Liver (tissue), 10 donors: ENCODE results near the gene CA9. TPM values are rescaled to one million over a fixed set of nuclear protein-coding genes. Genes with fewer than 3 reads are reported as not detected.

Source experiments
- DNase-seq: peaks from one replicate; pipeline ENCODE4 v3.0.0-alpha.2; 2017; ENCODE audit warnings: low spot score
- H3K27ac ChIP-seq, 2 donors: one replicate each; pipeline ENCODE4 v1.7.0; 2013; ENCODE audit warnings: inconsistent platforms in 2 of 2, low read length in 2 of 2, control low read depth in 1 of 2, low read depth in 1 of 2, mild to moderate bottlenecking in 1 of 2
- H3K27me3 ChIP-seq, 4 donors: one replicate each; pipeline versions ENCODE4 v1.6.1 to v1.7.0; 2013; ENCODE audit warnings: low read length in 3 of 4, inconsistent platforms in 1 of 4, mild to moderate bottlenecking in 1 of 4, moderate library complexity in 1 of 4; ENCODE audit not compliant: control insufficient read depth in 4 of 4, insufficient read depth in 4 of 4
- H3K36me3 ChIP-seq, 4 donors: one replicate each; pipeline versions ENCODE4 v1.6.1 to v1.7.0; 2013; ENCODE audit warnings: low read length in 3 of 4, mild to moderate bottlenecking in 3 of 4, low read depth in 1 of 4, moderate library complexity in 1 of 4; ENCODE audit not compliant: control insufficient read depth in 4 of 4, insufficient read depth in 3 of 4
- H3K4me1 ChIP-seq, 4 donors: one replicate each; pipeline versions ENCODE4 v1.6.1 to v1.7.0; 2013; ENCODE audit warnings: low read length in 3 of 4, mild to moderate bottlenecking in 3 of 4, moderate library complexity in 1 of 4; ENCODE audit not compliant: control insufficient read depth in 4 of 4, insufficient read depth in 4 of 4
- H3K4me3 ChIP-seq, 3 donors: one replicate each; pipeline versions ENCODE4 v1.6.1 to v1.7.0; 2013; ENCODE audit warnings: low read length in 3 of 3, control low read depth in 1 of 3, low read depth in 1 of 3, mild to moderate bottlenecking in 1 of 3
- H3K9ac ChIP-seq, 2 donors: one replicate each; pipeline ENCODE4 v1.7.0; 2013; ENCODE audit warnings: low read length in 2 of 2, mild to moderate bottlenecking in 2 of 2, moderate library complexity in 2 of 2, control low read depth in 1 of 2, low read depth in 1 of 2
- H3K9me3 ChIP-seq, 4 donors: one replicate each; pipeline versions ENCODE4 v1.6.1 to v1.7.0; 2013; ENCODE audit warnings: low read length in 3 of 4; ENCODE audit not compliant: control insufficient read depth in 4 of 4
- EGR1 ChIP-seq, 2 donors: IDR thresholded peaks; 2 replicates each; pipeline ENCODE4 v1.6.1; 2016 to 2018; ENCODE audit warnings: antibody characterized with exemption in 2 of 2, low read depth in 2 of 2
- FOXA1 ChIP-seq: IDR thresholded peaks from 2 replicates; pipeline ENCODE4 v1.6.1; 2016; ENCODE audit warnings: antibody characterized with exemption
- HNF4A ChIP-seq, 2 donors: conservative IDR thresholded peaks; 2 replicates each; pipeline ENCODE4 v1.6.1; 2016; ENCODE audit warnings: antibody characterized with exemption in 2 of 2, mild to moderate bottlenecking in 2 of 2
- JUND ChIP-seq, 2 donors: IDR thresholded peaks; 2 replicates each; pipeline ENCODE4 v1.6.1; 2016; ENCODE audit warnings: antibody characterized with exemption in 2 of 2
- RAD21 ChIP-seq, 2 donors: IDR thresholded peaks; 2 replicates each; pipeline ENCODE4 v1.6.1; 2016; ENCODE audit warnings: antibody characterized with exemption in 2 of 2, mild to moderate bottlenecking in 2 of 2
- RXRA ChIP-seq, 2 donors: IDR thresholded peaks; 2 replicates each; pipeline ENCODE4 v1.6.1; 2017 to 2018; ENCODE audit warnings: antibody characterized with exemption in 2 of 2, mild to moderate bottlenecking in 1 of 2
- SP1 ChIP-seq: IDR thresholded peaks from 2 replicates; pipeline ENCODE4 v1.6.1; 2018; ENCODE audit warnings: antibody characterized with exemption, mild to moderate bottlenecking
- TAF1 ChIP-seq: conservative IDR thresholded peaks from 2 replicates; pipeline ENCODE4 v1.6.1; 2016; ENCODE audit warnings: antibody characterized with exemption, mild to moderate bottlenecking
- YY1 ChIP-seq: IDR thresholded peaks from 2 replicates; pipeline ENCODE4 v1.6.1; 2016; ENCODE audit warnings: antibody characterized with exemption, mild to moderate bottlenecking
- WGBS: extraction: QIAGEN DNeasy Blood & Tissue Kit; methylation state at CpG from one replicate; pipeline ENCODE4 v1.1.7; 2013; 5-methylcytosine and 5-hydroxymethylcytosine counted together
- polyA plus RNA-seq, 2 donors: library from polyadenylated mRNA; stranded (reverse) in 1 of 2; unstranded in 1 of 2; fragments of 200-250 nt in 1 of 2; fragments of >200 nt in 1 of 2; fragmentation: Nextera tagmentation in 1 of 2; extraction: Ambion mirVana in 1 of 2; gene quantifications; one replicate each; pipeline versions ENCODE4 v1.2.1 to v1.2.3, GENCODE V29; 2013 to 2015
- small RNA-seq: library from RNA; depleted of rRNA; stranded (forward); fragments of <200 nt; gene quantifications from one replicate; pipeline ENCODE3, GENCODE V24; 2014
- total RNA-seq, 2 donors: library from RNA; depleted of rRNA; stranded (reverse); fragments of >200 nt; gene quantifications; one replicate each; pipeline ENCODE4 v1.2.3, GENCODE V29; 2014
- TF ChIP-seq, protein P1 (sequence below): IDR thresholded peaks from 2 replicates; pipeline ENCODE4 v1.6.1; 2016; ENCODE audit warnings: antibody characterized with exemption, mild to moderate bottlenecking
- TF ChIP-seq, protein P2 (sequence below): IDR thresholded peaks from 2 replicates; pipeline ENCODE4 v1.6.1; 2016; ENCODE audit warnings: antibody characterized with exemption
- donor health status: healthy.
- donor health status: healthy.
- donor health status: healthy.
- donor health status: healthy.
- donor health status: healthy.

Gene CA9
- total and polyA plus RNA-seq, 4 donors = 0.47 to 2.2 (median 0.80) TPM

DNA sequence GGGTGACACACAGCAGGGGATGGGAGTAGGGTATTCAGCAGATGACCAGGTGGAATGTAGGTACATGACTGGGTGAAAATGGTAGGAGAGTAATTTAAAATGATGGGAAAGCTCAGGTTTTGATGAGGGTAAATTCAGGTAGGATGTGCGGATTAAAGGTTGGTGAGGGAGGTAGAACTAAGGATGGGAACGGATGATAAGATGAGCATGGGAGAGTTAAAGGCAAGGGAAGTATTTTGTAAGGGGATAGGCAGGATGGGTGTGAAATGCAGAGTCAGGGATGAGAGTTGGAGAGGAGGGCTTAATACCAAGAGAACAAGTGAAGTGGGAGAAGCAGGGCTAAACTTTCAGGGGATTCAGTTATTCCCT, 56.7 kb downstream of the CA9 start:
- peaks cover 0 to 8% (median 2%) of the 10 kb centered on the region in 4 donors for H3K36me3 ChIP-seq
- peak overlapping the region; percentile 25 to 96 for H3K9ac ChIP-seq
- WGBS = 77% methylated on average over 2 of the region's 2 CpGs
- TF ChIP-seq, protein P1, sequence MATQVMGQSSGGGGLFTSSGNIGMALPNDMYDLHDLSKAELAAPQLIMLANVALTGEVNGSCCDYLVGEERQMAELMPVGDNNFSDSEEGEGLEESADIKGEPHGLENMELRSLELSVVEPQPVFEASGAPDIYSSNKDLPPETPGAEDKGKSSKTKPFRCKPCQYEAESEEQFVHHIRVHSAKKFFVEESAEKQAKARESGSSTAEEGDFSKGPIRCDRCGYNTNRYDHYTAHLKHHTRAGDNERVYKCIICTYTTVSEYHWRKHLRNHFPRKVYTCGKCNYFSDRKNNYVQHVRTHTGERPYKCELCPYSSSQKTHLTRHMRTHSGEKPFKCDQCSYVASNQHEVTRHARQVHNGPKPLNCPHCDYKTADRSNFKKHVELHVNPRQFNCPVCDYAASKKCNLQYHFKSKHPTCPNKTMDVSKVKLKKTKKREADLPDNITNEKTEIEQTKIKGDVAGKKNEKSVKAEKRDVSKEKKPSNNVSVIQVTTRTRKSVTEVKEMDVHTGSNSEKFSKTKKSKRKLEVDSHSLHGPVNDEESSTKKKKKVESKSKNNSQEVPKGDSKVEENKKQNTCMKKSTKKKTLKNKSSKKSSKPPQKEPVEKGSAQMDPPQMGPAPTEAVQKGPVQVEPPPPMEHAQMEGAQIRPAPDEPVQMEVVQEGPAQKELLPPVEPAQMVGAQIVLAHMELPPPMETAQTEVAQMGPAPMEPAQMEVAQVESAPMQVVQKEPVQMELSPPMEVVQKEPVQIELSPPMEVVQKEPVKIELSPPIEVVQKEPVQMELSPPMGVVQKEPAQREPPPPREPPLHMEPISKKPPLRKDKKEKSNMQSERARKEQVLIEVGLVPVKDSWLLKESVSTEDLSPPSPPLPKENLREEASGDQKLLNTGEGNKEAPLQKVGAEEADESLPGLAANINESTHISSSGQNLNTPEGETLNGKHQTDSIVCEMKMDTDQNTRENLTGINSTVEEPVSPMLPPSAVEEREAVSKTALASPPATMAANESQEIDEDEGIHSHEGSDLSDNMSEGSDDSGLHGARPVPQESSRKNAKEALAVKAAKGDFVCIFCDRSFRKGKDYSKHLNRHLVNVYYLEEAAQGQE = no peak
- no peak for TF ChIP-seq TAF1
- no peak for TF ChIP-seq RAD21 (IDR thresholded peaks at IDR 0.05)
- no peak for TF ChIP-seq EGR1 (IDR thresholded peaks at IDR 0.05; ENCODE audit: low read depth in 2 of 2)
- TF ChIP-seq YY1 = no peak
- TF ChIP-seq, protein P2, sequence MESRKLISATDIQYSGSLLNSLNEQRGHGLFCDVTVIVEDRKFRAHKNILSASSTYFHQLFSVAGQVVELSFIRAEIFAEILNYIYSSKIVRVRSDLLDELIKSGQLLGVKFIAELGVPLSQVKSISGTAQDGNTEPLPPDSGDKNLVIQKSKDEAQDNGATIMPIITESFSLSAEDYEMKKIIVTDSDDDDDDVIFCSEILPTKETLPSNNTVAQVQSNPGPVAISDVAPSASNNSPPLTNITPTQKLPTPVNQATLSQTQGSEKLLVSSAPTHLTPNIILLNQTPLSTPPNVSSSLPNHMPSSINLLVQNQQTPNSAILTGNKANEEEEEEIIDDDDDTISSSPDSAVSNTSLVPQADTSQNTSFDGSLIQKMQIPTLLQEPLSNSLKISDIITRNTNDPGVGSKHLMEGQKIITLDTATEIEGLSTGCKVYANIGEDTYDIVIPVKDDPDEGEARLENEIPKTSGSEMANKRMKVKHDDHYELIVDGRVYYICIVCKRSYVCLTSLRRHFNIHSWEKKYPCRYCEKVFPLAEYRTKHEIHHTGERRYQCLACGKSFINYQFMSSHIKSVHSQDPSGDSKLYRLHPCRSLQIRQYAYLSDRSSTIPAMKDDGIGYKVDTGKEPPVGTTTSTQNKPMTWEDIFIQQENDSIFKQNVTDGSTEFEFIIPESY = no peak
- TF ChIP-seq RXRA (IDR thresholded peaks at IDR 0.05) = no peak
- TF ChIP-seq SP1 = no peak
- TF ChIP-seq JUND (IDR thresholded peaks at IDR 0.05) = no peak
- TF ChIP-seq FOXA1 = no peak
- TF ChIP-seq HNF4A (conservative IDR thresholded peaks at IDR 0.05) = no peak
- no peak for DNase-seq
- H3K27ac ChIP-seq = peak overlapping the region; percentile 95 to 98
- H3K4me1 ChIP-seq = peaks cover 21 to 64% (median 56%) of the 10 kb centered on the region in 4 donors
- peak overlapping the region; percentile 75 to 91 (median 85) for H3K4me3 ChIP-seq
- H3K27me3 ChIP-seq = no peaks in the 10 kb centered on the region
- H3K9me3 ChIP-seq = no peaks in the 10 kb centered on the region

Small RNA genes within 50 kb of the gene (small RNA-seq; reads per million reads assigned to genes)
- gene RMRP (not detected), gene RN7SL22P (not detected)

Other genes starting within 250 kb of the CA9 start
- gene RUSC2, start 183.8 kb upstream of the CA9 start, total RNA-seq = 1 to 10 TPM; 2.1 to 6.3 TPM
- 1 to 10 TPM; 3.2 to 5.4 TPM for gene RUSC2, start 183.8 kb upstream of the CA9 start, polyA plus RNA-seq
- 1 to 10 TPM; 3.9 to 9.8 TPM for gene TESK1, start 68.7 kb upstream of the CA9 start, total RNA-seq
- gene TESK1, start 68.7 kb upstream of the CA9 start, polyA plus RNA-seq = 10 to 100 TPM in 1 of 2 donors, 1 to 10 TPM in 1; 3.7 to 12.5 TPM
- 1 to 10 TPM; 4.7 to 5.7 TPM for gene CD72, start 55.5 kb upstream of the CA9 start, total RNA-seq
- gene CD72, start 55.5 kb upstream of the CA9 start, polyA plus RNA-seq = 1 to 10 TPM; 2.0 to 2.2 TPM
- gene SIT1, start 23.0 kb upstream of the CA9 start, total RNA-seq = 1 to 10 TPM in 1 of 2 donors, under 1 TPM in 1; 0.25 to 1.1 TPM
- gene SIT1, start 23.0 kb upstream of the CA9 start, polyA plus RNA-seq = under 1 TPM; 0.17 to 0.44 TPM
- gene RMRP, start 15.9 kb upstream of the CA9 start, total RNA-seq = over 10,000 TPM in 1 of 2 donors, 1,000 to 10,000 TPM in 1; 5,304 to 67,037 TPM
- 10 to 100 TPM in 1 of 2 donors, 1 to 10 TPM in 1; 5.3 to 50.9 TPM for gene RMRP, start 15.9 kb upstream of the CA9 start, polyA plus RNA-seq
- gene CCDC107, start 15.6 kb upstream of the CA9 start, total RNA-seq = 1 to 10 TPM; 5.4 to 6.7 TPM
- gene CCDC107, start 15.6 kb upstream of the CA9 start, polyA plus RNA-seq = 10 to 100 TPM; 14.2 to 20.2 TPM
- gene ARHGEF39, start 8.7 kb upstream of the CA9 start, total RNA-seq = 1 to 10 TPM in 1 of 2 donors, under 1 TPM in 1; under 0.01 to 7.4 TPM
- under 1 TPM; 0.74 TPM for gene ARHGEF39, start 8.7 kb upstream of the CA9 start, polyA plus RNA-seq
- 10 to 100 TPM in 1 of 2 donors, 1 to 10 TPM in 1; 4.3 to 23.7 TPM for gene TPM2, start 16.0 kb downstream of the CA9 start, total RNA-seq
- 10 to 100 TPM in 1 of 2 donors, 1 to 10 TPM in 1; 4.2 to 31.4 TPM for gene TPM2, start 16.0 kb downstream of the CA9 start, polyA plus RNA-seq
- gene TLN1, start 58.3 kb downstream of the CA9 start, total RNA-seq = 100 to 1,000 TPM; 149 to 184 TPM
- gene TLN1, start 58.3 kb downstream of the CA9 start, polyA plus RNA-seq = 100 to 1,000 TPM in 1 of 2 donors, 10 to 100 TPM in 1; 24.5 to 102 TPM
- gene CREB3, start 58.7 kb downstream of the CA9 start, total RNA-seq = 10 to 100 TPM in 1 of 2 donors, 1 to 10 TPM in 1; 9.2 to 21.3 TPM
- 10 to 100 TPM; 14.9 to 21.4 TPM for gene CREB3, start 58.7 kb downstream of the CA9 start, polyA plus RNA-seq
- 10 to 100 TPM; 24.1 to 65.3 TPM for gene GBA2, start 75.3 kb downstream of the CA9 start, total RNA-seq
- 10 to 100 TPM; 24.5 to 27.1 TPM for gene GBA2, start 75.3 kb downstream of the CA9 start, polyA plus RNA-seq
- 10 to 100 TPM in 1 of 2 donors, 1 to 10 TPM in 1; 5.1 to 10.7 TPM for gene RGP1, start 75.4 kb downstream of the CA9 start, total RNA-seq
- gene RGP1, start 75.4 kb downstream of the CA9 start, polyA plus RNA-seq = 1 to 10 TPM; 2.6 to 6.6 TPM
- gene MSMP, start 80.3 kb downstream of the CA9 start, total RNA-seq = not detected
- gene MSMP, start 80.3 kb downstream of the CA9 start, polyA plus RNA-seq = not detected
- gene NPR2, start 117.7 kb downstream of the CA9 start, total RNA-seq = 10 to 100 TPM in 1 of 2 donors, 1 to 10 TPM in 1; 9.4 to 17.1 TPM
- 10 to 100 TPM in 1 of 2 donors, 1 to 10 TPM in 1; 8.6 to 13.0 TPM for gene NPR2, start 117.7 kb downstream of the CA9 start, polyA plus RNA-seq
- under 1 TPM; 0.25 to 0.56 TPM for gene SPAG8, start 138.3 kb downstream of the CA9 start, total RNA-seq
- under 1 TPM; 0.14 TPM for gene SPAG8, start 138.3 kb downstream of the CA9 start, polyA plus RNA-seq
- gene HINT2, start 141.1 kb downstream of the CA9 start, total RNA-seq = 10 to 100 TPM; 34.3 to 35.0 TPM
- 100 to 1,000 TPM; 117 to 176 TPM for gene HINT2, start 141.1 kb downstream of the CA9 start, polyA plus RNA-seq
- gene FAM221B, start 154.8 kb downstream of the CA9 start, total RNA-seq = not detected
- gene FAM221B, start 154.8 kb downstream of the CA9 start, polyA plus RNA-seq = under 1 TPM in 1 of 2 donors, not detected in 1; 0.35 TPM
- 1 to 10 TPM; 3.1 to 5.4 TPM for gene TMEM8B, start 155.3 kb downstream of the CA9 start, total RNA-seq
- gene TMEM8B, start 155.3 kb downstream of the CA9 start, polyA plus RNA-seq = 1 to 10 TPM; 1.1 to 2.3 TPM
- not detected for gene OR13J1, start 196.5 kb downstream of the CA9 start, total RNA-seq
- gene OR13J1, start 196.5 kb downstream of the CA9 start, polyA plus RNA-seq = not detected
- gene HRCT1, start 232.3 kb downstream of the CA9 start, total RNA-seq = under 1 TPM; 0.08 to 0.09 TPM
- 1 to 10 TPM in 1 of 2 donors, under 1 TPM in 1; 0.44 to 2.9 TPM for gene HRCT1, start 232.3 kb downstream of the CA9 start, polyA plus RNA-seq
- 1 to 10 TPM in 1 of 2 donors, under 1 TPM in 1; 0.65 to 2.4 TPM for gene SPAAR, start 235.6 kb downstream of the CA9 start, total RNA-seq
- 1 to 10 TPM; 1.1 TPM for gene SPAAR, start 235.6 kb downstream of the CA9 start, polyA plus RNA-seq